HG03342 (cell line): ENCODE results near the gene KLC3.

Experiments
- ATAC-seq: cut with Tn5 transposase; IDR thresholded peaks from one replicate; pipeline ENCODE4 v1.9.1; 2021; ENCODE audit warnings: mild to moderate bottlenecking, moderate library complexity; ENCODE audit not compliant: unreplicated experiment

The KLC3 gene

DNA sequence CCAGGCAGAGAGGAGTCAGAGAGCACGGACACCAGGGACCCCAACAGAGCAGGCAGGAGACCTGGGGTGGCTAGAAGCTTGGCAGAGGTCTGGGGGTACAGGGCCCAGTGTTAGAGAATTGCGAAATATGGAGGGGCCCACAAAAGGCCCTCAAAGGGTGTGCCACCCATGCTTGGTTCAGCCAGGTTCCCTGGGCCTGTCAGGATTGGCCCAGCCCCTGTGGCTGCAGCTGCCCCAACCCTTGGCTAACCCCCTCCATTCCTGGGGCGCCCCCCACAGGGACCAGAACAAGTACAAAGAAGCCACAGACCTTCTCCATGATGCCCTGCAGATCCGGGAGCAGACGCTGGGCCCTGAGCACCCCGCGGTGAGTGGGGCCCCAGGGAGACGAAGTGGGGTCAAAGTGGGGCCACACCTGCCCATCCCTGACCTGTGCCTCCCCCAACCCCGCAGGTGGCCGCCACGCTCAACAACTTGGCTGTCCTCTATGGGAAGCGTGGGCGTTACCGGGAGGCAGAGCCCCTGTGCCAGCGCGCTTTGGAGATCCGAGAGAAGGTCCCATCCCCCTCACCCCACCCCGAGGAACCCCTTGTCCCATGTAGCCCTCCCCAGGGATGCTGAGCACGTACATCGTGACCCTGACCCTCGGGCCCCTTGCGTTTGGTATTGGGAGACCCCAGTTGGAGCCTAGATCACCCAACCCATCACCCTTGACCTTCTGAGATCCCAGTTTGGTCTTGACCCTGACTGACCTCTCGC is 8.0 kb downstream of the KLC3 start:
- ATAC-seq, result no peak

DNA sequence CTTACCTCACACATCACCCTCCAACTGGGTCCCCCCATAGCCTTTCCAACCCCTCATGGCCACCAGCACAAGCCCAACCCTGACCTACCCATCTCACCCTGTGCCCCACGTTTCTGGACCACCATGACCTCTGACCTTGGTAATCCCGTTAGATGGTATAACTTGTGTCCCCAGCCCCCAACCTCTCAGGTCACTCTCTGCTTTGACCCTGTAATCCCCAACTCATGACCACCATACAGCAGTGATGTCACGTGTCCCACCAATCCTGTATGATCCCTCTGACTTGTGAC is 8.5 kb downstream of the KLC3 start:
- ATAC-seq, result no peak

DNA sequence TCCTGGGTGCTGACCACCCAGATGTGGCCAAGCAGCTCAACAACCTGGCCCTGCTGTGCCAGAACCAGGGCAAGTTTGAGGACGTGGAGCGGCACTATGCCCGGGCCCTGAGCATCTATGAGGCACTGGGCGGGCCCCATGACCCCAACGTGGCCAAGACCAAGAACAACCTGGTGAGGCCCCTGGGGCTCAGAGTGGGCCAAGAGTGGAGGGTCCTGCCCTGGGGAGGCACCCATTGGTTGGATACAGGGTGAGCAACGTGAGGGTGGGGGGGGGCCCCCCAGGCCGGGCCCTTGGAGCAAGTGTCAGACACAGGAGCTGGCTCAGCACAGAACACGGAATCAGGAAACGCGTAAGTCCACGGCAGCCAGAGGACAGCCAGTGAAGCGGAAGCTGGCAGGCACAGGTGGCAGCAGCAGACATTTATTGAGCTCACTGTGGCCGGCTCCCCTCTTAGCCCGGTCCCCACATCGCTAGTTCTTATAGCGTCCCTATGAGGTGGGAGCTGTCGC is 8.9 kb downstream of the KLC3 start:
- no peak for ATAC-seq

DNA sequence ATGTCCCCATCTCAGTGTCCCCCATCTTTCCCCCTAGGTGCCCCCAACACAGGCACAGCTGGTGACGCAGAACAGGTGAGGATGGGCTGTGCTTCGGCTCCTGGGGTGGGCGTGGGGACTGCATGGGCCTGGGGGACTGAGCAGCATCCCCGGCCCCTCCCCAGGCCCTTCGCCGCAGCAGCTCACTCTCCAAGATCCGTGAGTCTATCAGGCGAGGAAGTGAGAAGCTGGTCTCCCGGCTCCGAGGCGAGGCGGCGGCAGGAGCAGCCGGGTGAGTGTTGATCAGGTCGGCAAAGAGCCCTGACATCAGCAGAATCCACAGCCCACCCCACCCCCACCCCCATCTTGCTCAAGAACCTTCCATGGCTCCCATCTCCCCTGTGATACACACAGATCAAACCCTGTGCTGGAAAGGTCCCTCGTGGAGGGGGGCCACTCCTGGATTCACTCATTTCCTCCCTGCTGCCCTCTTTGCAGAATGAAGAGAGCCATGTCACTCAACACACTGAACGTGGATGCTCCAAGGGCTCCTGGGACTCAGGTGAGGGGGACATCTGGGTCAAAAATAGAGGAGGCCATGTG is 10.0 kb downstream of the KLC3 start:
- ATAC-seq, result no peak

DNA sequence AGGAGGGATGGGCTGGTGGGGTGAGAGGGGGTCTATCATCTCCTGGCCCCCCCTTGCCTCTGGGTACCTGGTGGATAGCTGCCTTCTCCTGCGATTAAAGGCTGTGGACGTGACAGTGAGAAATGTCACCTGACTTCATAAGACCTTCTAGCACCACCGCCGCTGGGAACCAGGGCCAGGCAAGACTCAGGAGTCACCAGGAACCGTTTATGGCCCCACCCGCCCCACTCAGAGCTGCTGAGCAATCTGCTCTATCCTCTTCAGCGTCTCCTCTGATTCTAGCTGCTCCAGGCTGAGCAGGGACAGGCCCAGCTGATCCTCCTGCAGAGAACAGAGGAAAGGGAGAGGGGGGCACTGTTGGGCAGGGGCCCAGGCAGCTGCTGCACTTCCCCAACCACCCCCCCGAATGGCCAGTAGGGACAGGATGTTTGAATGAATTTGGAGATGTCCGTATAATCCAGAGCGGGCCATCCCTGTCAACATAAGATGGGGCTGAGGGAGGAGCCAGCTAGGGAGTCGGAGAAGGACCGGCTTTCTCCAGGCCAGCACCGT is 10.9 kb downstream of the KLC3 start:
- ATAC-seq, result no peak

DNA sequence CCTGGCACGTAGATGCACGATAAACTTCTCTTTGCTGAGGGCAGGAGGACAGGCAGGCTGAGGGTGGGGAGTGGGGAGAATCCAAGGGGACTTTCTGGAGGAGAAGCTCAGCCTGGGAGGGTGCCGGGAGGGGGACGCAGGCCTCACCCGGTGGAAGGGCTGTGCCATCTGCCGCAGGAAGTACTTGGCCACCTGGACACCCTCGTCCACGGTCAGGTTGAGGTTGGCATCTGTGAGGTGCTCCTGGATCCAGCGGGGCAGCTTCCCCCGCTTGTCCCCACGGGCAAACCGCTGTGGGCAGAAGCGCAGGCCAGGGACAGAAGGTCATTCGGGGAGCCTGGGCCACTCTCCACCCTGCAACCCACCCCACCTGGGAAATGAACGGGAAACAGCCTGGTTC is 11.5 kb downstream of the KLC3 start:
- no peak for ATAC-seq

DNA sequence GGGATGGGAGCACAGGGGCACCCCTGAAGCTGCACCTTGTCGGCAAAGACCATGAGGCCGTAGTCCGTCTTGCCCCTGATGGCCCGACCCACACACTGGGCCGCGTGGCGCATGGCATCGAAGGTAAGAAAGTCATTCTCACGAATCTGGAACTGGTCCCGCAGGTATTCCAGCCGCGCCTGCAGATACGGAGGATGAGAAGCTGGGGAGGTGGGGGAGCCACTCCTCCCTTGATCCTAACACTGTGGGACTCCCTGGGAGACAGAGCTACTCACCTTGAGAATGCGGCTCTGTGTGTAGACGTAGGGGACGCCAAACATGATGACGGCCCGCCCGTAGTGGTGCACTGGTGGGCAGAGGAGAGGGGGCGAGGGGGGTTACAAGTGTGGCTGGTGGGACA is 11.9 kb downstream of the KLC3 start:
- ATAC-seq, result no peak

DNA sequence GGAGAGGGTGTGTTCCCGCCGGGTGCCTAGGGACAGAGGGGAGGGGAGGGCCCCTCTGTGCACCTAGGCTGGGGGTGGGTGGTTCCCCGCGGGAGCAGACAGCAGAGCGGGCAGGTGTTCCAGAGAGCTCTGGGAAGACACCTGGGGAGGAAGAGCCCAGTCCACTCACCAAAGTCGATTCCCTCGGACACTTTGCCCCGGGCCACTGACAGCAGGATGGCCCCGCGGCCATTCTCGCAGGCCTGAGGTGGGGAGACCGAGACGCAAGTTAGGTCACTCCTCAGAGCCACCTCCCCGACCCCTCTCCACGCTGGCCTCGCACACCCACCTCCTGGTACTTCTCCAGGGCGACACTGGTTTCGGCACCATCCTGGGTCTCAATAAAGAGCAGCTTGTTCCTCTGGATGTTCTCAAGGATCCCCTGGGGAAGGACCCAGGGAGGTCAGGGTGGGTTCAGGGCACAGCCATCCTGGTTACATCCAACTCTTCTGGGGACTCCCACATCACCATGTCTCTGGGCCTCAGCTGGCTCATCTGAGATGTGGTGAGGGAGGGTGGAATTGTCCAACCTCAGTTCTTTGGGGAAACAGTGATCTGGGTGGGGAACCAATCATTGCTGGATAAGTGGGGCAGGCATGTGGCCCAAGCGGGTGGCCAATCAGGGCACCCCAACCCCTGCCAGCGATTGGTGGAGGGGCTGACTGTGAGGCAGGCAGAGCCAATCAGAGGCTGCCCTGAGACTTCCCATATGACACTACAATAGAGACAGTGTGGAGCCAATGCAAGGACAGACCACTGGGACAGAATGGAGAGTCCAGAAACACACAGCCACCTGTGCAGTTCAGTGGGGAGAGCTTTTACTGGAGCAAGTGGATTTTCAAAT is 12.6 kb downstream of the KLC3 start:
- no peak for ATAC-seq

DNA sequence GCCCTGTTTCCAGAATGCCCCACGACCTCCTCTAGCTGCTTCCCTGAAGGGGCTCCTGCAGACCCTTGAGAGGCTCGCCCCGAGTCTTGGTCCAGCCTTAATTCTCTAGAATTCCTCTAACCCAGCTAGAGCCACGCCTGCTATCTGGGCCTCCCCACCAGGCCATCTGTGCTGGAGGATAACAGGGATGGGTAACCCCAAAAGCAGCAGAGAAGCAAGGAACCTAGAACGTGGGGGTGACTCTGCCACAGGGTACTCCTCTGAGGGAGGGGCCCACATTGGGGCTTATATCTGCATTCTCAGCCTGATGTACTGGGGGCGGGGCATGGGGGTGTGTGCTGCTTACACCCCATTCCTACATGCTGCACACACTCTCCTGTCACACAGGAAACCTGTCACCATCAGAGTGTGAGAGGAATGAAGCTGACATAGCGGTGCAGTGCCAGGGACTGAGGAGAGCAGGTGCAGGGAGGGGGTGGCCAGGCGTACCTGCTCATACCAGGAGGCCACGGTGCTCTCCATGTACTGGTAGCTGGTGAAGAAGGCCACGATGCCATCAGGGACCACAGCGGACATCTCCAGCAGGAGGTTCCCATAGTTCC is 13.8 kb downstream of the KLC3 start:
- no peak for ATAC-seq

DNA sequence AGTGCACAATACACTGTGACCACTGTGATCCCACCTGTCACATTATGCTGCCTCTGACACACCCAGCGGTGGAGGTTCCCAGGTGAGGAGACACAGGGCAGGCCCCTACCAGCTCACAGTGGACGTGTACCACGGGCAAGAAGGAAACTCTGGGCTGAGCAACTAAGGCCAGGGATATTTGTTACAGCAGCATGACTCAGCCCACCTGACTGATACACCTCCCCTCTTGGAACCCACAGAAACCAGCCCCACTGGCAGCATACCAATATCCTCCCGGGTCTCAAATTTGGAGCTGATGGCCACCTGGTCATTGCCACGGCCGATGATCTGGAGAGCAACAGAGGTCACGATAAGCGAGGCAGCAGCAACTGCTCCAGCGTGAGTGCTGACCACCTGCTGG is 14.9 kb downstream of the KLC3 start:
- ATAC-seq, result no peak

DNA sequence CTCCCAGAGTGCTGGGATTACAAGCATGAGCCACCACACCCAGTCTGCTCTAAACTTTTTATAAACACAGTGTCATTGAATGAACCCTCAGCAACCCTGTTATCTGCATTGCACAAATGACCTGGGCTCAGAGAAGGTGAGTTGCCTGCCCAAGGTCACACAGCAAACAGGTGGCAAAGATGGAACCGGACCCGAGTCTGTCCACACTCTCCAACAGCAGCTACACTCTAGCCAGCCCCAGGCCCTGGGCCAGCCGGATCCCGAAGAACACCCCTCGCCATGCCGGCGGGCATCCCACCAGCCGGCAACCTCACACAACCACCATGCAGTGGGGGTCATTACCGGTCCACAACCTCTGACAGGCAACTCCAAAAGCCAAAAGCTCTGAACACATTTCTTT is 15.4 kb downstream of the KLC3 start:
- ATAC-seq, result no peak

DNA sequence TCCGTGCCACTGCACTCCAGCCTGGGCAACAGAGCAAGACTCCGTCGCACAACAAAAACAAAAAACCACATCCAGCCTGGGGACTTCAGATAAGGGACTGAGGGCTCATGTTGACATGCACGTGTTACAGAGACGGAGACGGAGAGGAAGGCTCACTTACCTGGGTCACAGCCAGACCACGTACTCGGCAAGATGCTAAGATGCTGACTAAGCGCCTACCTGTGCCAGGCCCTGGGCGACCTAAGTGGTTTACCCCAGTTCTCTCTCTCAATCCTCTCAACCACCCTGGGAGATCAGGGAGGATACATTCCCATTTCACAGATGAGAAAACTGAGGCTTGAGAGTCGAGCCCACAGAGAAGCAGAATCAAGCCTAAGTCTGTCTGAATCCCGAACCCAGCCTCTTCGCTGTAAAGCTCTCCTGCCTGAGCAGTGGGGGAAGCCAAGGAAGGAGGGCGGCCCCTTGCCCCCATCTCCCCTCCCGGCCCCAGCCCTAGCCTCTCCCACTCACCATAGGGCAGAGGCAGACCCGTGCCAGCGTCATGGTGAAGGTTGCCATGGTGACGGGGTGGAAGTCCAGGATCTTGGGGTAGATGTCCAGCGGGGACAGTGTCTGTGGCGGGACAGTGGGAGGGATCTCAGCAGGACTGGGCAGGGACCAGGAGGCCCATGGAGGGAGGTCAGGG is 16.4 kb downstream of the KLC3 start:
- ATAC-seq, result no peak

DNA sequence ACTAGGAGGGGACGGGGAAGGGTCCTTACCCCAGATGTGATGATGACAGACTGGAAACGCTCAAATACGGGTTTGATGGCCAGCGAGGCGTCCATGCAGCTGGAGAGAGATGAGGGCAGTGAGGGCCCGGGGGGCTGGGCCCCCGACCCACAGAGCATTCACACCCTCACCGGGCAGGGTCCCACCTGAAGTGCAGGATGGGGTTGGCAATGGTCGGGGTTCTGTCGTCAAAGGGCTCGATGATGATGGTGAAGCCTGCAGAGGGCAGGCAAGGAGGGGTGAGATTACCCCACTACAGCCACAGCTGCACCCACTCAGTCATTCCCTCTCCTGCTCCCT is 16.9 kb downstream of the KLC3 start:
- ATAC-seq, result no peak

DNA sequence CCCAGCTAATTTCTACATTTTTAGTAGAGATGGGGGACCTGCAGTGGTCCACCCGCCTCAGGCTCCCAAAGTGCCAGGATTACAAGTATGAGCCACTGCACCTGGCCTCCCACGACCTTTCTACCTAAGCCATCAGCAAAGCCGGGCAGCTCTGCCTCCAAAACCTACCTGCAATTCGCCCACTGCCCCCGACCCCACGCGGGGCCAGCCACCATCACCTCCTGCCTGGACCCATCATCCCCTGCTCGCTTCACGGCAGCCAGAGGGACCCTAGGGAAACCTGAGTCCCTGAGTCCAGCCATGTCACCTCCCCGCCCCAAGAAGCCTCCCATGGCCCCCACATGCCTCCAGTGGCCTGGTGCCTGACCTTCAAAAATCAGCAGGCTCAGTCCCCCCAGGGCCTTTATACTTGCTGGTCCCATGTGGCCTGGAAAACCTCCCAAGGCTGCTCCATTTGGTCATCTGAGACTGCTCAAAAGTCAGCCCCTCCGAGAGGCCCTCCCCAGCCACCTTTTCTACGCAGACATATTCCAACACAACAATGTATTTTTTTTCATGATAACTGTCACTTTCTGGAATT is 17.8 kb downstream of the KLC3 start:
- no peak for ATAC-seq

DNA sequence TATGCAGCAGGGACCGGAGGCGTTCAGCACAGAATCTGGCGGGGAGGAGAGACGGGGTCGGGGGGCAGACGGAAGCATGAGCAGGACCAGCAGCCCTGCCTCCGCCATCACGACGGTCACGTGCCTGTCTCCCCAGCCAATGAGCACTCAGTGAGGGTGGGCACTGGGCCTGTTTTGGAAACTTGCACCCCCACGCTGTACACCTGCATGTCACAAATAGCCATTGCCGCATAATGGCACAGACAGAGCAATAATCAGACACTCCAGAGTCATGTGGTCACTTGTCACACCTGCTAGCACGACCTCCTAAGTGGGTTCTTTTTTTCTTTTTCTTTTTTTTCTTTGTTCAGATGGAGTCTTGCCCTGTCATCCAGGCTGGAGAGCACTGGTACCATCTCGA is 21.1 kb downstream of the KLC3 start:
- ATAC-seq, result no peak

DNA sequence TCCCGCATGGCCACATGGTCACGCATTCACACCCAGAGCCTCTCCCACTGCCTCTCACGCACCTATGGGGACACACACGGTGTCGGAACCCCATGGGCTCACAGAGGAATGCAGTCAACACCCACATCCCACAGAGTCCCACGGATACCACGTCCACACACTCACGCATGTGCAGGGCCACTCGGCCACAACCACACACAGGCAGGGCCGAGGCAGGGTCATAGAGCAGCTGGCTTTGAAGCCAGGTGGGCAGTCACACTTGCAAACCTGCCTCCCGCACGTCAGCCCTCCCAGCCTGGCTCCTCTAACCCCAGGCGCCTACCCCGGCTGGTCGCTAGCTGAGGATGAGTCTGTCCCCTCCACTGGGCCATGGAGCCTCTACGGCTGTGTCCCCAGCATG is 21.7 kb downstream of the KLC3 start:
- ATAC-seq, result no peak

DNA sequence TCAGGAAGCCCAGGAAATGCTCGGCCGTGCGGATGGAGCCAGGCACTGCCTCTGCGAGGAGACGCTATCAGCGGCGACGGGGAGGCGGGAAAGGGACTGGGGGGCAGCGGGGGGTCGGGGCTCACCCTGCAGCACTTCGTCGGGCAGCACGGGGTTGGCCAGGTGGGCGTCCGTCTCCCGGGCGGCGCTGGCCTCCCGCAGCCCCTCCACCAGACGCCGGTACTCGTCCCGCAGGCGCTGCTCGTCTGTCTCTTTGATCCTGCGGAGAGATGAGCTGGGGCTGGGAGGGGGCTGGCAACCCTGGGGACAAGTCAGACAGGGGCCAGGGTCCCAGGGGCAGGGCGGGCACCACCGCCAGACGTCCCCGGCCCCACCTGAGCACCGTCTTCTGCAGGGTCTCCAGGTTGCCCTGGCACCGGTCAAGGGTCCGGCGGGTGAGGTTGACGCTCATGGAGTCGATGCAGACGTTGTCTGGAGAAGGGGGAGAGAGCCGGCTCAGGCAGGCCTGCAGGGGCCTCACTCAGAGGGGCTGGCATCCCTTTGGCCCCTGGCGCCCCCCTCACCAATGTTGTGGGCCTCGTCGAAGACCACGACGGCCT is 23.4 kb downstream of the KLC3 start:
- no peak for ATAC-seq

DNA sequence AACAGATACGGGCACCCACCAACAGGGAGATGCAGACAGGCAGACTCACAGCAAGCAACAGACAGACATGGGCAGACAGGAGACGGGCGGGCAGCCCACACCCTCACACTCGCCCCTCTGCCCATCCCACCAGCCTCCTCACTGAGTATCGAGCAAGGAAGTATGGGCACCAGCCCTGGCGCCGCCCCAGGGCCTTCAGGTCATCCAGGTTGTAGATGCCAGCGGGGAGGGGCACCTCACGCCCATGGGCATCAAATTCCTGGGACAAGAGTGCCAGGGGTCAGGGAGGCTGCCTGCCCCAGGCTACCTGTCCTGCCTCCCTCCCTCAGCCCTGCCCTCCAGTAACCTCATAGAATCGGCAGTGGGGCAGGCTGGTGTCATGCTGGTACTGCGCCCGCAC is 24.1 kb downstream of the KLC3 start:
- ATAC-seq, result no peak

DNA sequence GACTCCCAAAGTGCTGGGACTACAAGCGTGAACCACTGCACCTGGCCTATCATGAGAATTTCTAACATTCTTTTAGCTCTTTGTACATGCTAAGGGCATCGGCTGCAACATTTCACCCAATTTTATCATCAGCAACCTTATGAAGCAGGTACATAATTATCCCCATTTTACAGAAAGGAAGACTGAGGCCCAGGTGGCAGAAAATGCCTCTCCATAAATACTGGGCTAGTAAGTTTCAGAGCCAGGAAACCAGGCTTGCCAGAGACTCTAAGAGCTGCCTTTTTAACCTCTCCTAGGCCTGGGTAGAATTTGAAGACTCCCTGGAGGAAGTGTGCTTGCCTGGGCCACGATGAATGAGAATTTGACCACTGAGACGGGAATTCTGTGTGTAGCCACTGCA is 27.6 kb downstream of the KLC3 start:
- no peak for ATAC-seq

DNA sequence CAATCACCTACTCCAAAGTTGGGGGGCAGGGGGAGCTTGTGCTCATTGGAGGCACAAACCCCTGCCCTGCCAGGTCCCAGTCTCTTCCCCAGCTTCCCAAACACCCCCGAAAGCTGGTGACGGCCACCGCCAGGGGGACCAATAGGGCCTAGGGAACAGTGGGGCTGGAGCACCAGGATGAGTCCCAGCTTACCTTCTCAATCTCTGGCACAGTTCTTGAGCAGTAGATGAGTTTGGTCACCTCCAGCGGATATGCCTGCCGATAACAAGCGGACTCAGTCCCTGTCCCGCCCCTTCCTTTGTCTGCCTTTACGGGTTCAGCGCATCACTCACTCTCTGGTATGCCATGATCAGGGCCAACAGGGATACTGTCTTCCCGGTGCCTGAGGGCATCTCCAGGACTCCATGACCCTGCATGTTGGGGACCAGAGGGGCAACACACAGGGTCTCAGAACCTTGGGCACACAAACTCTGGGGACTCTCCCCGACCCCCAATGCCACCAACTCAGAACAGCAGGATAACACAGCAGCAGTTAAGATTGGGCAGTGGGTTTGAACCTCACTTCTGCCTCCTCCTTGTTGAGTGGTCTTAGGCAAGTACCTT is 28.3 kb downstream of the KLC3 start:
- no peak for ATAC-seq
